Upper lobe of left lung (tissue), 6 donors: ENCODE measurements around the gene ATP8B1. TPM values are rescaled to one million over a fixed set of nuclear protein-coding genes. Genes with fewer than 3 reads are reported as not detected.

ENCODE experiments used
- ATAC-seq, 2 donors: fragments of 200-7000 bp; cut with Tn5 transposase; one replicate each; pipeline ENCODE4 v1.9.1; 2022; ENCODE audit warnings: mild to moderate bottlenecking in 2 of 2, moderate library complexity in 2 of 2; ENCODE audit not compliant: low FRiP score in 2 of 2
- DNase-seq, 2 donors: peaks; one replicate each; pipeline ENCODE4 v3.0.0-alpha.2; 2019 to 2020
- H3K27ac ChIP-seq, 4 donors: fragments of 200-600 bp; sonication (generic); one replicate each; pipeline ENCODE4 v1.5.1; 2016 to 2019
- H3K27me3 ChIP-seq, 4 donors: fragments of 200-600 bp; sonication (generic); one replicate each; pipeline ENCODE4 v1.5.1; 2017 to 2019
- H3K36me3 ChIP-seq, 4 donors: fragments of 200-600 bp; sonication (generic); one replicate each; pipeline ENCODE4 v1.5.1; 2016 to 2019
- H3K4me1 ChIP-seq, 4 donors: fragments of 200-600 bp; sonication (generic); one replicate each; pipeline ENCODE4 v1.5.1; 2018 to 2019
- H3K4me3 ChIP-seq, 4 donors: fragments of 200-600 bp; sonication (generic); one replicate each; pipeline ENCODE4 v1.5.1; 2017 to 2019; ENCODE audit warnings: mild to moderate bottlenecking in 2 of 4, moderate library complexity in 1 of 4
- H3K9me3 ChIP-seq, 4 donors: fragments of 200-600 bp; sonication (generic); one replicate each; pipeline ENCODE4 v1.5.1; 2018 to 2019
- CTCF ChIP-seq, 6 experiments: fragments of 450-650 bp in 4 of 6; fragments of 200-600 bp in 2 of 6; sonication (generic) in 2 of 6; IDR thresholded peaks; one replicate each; pipeline ENCODE4 v1.5.1; 2016 to 2019; ENCODE audit warnings: antibody characterized with exemption in 6 of 6
- EP300 ChIP-seq, 4 donors: sonication (generic); formaldehyde crosslinking; IDR thresholded peaks; one replicate each; pipeline ENCODE4 v1.5.1; 2017; ENCODE audit warnings: antibody characterized with exemption in 4 of 4, control low read depth in 2 of 4
- POLR2A ChIP-seq, 4 donors: fragments of 450-650 bp; IDR thresholded peaks; one replicate each; pipeline ENCODE4 v1.5.1; 2016 to 2017; ENCODE audit warnings: antibody characterized with exemption in 4 of 4, mild to moderate bottlenecking in 2 of 4
- POLR2AphosphoS5 ChIP-seq, 2 donors: sonication (generic); formaldehyde crosslinking; IDR thresholded peaks; one replicate each; pipeline ENCODE4 v1.5.1; 2017; ENCODE audit warnings: antibody characterized with exemption in 2 of 2
- WGBS, 2 donors: methylation state at CpG; one replicate each; pipeline ENCODE4 v1.1.5; 2017 to 2018; 5-methylcytosine and 5-hydroxymethylcytosine counted together
- total RNA-seq, 6 donors: library from RNA; depleted of rRNA in 4 of 6; stranded (reverse); fragments of >200 nt in 4 of 6; gene quantifications; one replicate each; pipeline versions ENCODE4 v1.1.0 to v1.2.1, GENCODE V29; 2016 to 2021
- donor health status: DM: no; HTN: no; CAD: no; lungs with moderate emphysema.
- donor health status: DM: no; HTN: yes; CAD: no; lungs with severe emphysema.

Gene ATP8B1
- total RNA-seq, 6 donors from 2014 or later = 19.6 to 36.5 (median 26.0) TPM

- Histone ChIP-seq H3K36me3 (peaks cover 0 to 31% (median 5%) of the 10 kb centered on the region in 4 donors), H3K9me3 (no peaks in the 10 kb centered on the region), H3K27me3 (no peaks in the 10 kb centered on the region), H3K4me1 (peaks cover 0 to 16% (median 0%) of the 10 kb centered on the region in 4 donors), H3K4me3 (no peak overlapping the region), H3K27ac (no peak overlapping the region)
- TF ChIP-seq EP300 (IDR thresholded peaks at IDR 0.05) = no peak
- TF ChIP-seq CTCF (IDR thresholded peaks at IDR 0.05) = no peak
- DNase-seq = no peak
- WGBS, 2 donors = 91 to 95% methylated on average over 8 of the region's 8 CpGs
- no peak for ATAC-seq
These were observed 106.8 kb downstream of the ATP8B1 start for GRCh38 chr18:57696271-57696670.

GRCh38 chr18:57691363-57691762 lies 111.8 kb downstream of the ATP8B1 start:
- TF ChIP-seq POLR2AphosphoS5 (IDR thresholded peaks at IDR 0.05) = no peak
- TF ChIP-seq EP300 (IDR thresholded peaks at IDR 0.05) = no peak
- TF ChIP-seq CTCF (IDR thresholded peaks at IDR 0.05) = no peak
- TF ChIP-seq POLR2A (IDR thresholded peaks at IDR 0.05) = no peak
- no peak for ATAC-seq
- Histone ChIP-seq H3K4me1 (peaks cover 0 to 8% (median 0%) of the 10 kb centered on the region in 4 donors), H3K36me3 (peaks cover 0 to 55% (median 12%) of the 10 kb centered on the region in 4 donors), H3K27ac (no peak overlapping the region), H3K4me3 (no peak overlapping the region), H3K9me3 (no peaks in the 10 kb centered on the region), H3K27me3 (no peaks in the 10 kb centered on the region)
- no peak for DNase-seq
- 43 to 68% methylated on average over 3 of the region's 3 CpGs for WGBS, 2 donors

- WGBS, 2 donors = 92 to 97% methylated on average over 5 to 8 of the region's 8 CpGs
- peaks cover 0 to 73% (median 14%) of the 10 kb centered on the region in 4 donors for H3K36me3 ChIP-seq
- no peaks in the 10 kb centered on the region for H3K9me3 ChIP-seq
- ATAC-seq (no peak), DNase-seq (no peak)
- no peak overlapping the region for H3K4me3 ChIP-seq
- no peak overlapping the region for H3K27ac ChIP-seq
- TF ChIP-seq POLR2AphosphoS5 (IDR thresholded peaks at IDR 0.05) (no peak), EP300 (IDR thresholded peaks at IDR 0.05) (no peak), POLR2A (IDR thresholded peaks at IDR 0.05) (no peak), CTCF (IDR thresholded peaks at IDR 0.05) (no peak)
- H3K4me1 ChIP-seq = no peaks in the 10 kb centered on the region
- H3K27me3 ChIP-seq = no peaks in the 10 kb centered on the region
These were observed 115.1 kb downstream of the ATP8B1 start for GRCh38 chr18:57687970-57688369.

GRCh38 chr18:57683470-57683869 lies 119.6 kb downstream of the ATP8B1 start:
- Histone ChIP-seq H3K9me3 (no peaks in the 10 kb centered on the region), H3K27me3 (no peaks in the 10 kb centered on the region), H3K36me3 (peaks cover 0 to 57% (median 12%) of the 10 kb centered on the region in 4 donors), H3K4me1 (no peaks in the 10 kb centered on the region), H3K4me3 (no peak overlapping the region), H3K27ac (no peak overlapping the region)
- ATAC-seq (no peak), DNase-seq (no peak)
- TF ChIP-seq POLR2AphosphoS5 (IDR thresholded peaks at IDR 0.05) = no peak
- TF ChIP-seq EP300 (IDR thresholded peaks at IDR 0.05) = no peak
- TF ChIP-seq CTCF (IDR thresholded peaks at IDR 0.05) = no peak
- TF ChIP-seq POLR2A (IDR thresholded peaks at IDR 0.05) = no peak
